Activated naive CD4-positive, alpha-beta T cell treated with anti-CD3 and anti-CD28 coated beads, Interleukin-2, amount 50 U/mL, for 16 hours (primary cell): ENCODE data around the gene MYL12B.
A peak's percentile ranks its signal among the peaks of the same experiment; 100 is the strongest.
"Not testable (repeated sequence)": the region's sequence is repeated elsewhere in the genome, so short reads cannot be mapped to it uniquely, and the experiment has no call there.

Experiments
- DNase-seq: peaks from one replicate; pipeline ENCODE4 v3.0.0-alpha.2; 2020

MYL12B gene

GRCh38 chr18:3305354-3305762 lies 43.4 kb downstream of the MYL12B start:
- peak; percentile 23 for DNase-seq

- no peak for DNase-seq
These were observed 44.0 kb downstream of the MYL12B start for GRCh38 chr18:3305933-3306332.

- DNase-seq = no peak
These were observed 44.5 kb downstream of the MYL12B start for GRCh38 chr18:3306391-3306790.

GRCh38 chr18:3313685-3314084 lies 51.8 kb downstream of the MYL12B start:
- DNase-seq = no peak

- DNase-seq = not testable (repeated sequence)
These were observed 53.4 kb downstream of the MYL12B start for GRCh38 chr18:3315344-3315743.

GRCh38 chr18:3319399-3319798 lies 57.5 kb downstream of the MYL12B start:
- DNase-seq = no peak

GRCh38 chr18:3319894-3320454 lies 58.0 kb downstream of the MYL12B start:
- DNase-seq = no peak

- DNase-seq = no peak
These were observed 59.3 kb downstream of the MYL12B start for GRCh38 chr18:3321133-3321812.

GRCh38 chr18:3323900-3324299 lies 62.0 kb downstream of the MYL12B start:
- no peak for DNase-seq
